Measurements from ENCODE around the gene NTM.

Gene NTM

DNA sequence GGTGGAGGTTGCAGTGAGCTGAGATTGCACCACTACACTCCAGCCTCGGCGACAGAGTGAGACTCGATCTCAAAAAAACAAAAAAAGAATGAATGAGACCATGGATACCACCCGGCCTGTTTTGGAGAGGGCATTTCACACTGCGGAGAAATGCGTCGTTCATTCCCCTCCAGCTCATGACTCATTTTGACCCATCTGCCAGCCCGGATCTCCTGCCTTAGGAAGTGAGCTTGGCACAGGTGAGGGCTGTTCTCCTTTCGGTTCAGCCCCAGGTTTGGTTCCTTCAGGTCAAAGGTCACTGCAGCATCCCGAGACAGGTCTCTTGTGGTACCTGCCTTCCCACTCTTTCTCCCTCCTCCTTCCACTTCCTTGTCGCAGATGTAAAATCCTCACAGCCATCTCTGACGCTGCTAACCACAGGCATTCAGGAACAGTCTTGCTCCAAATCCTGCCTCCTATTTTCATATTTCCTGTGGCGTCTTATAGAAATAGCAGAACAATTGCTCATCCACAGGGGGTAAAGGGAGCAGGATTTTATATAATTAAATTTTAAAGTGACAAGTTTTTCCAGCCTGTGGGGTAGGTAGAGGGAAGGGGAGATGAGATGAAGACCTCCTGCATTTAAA, 517.9 kb downstream of the NTM start (continued):
- TF ChIP-seq PRDM2 (tag by site-specific recombination; IDR thresholded peaks at IDR 0.05; ENCODE audit: borderline replicate concordance): no peak
- TF ChIP-seq, protein P1, sequence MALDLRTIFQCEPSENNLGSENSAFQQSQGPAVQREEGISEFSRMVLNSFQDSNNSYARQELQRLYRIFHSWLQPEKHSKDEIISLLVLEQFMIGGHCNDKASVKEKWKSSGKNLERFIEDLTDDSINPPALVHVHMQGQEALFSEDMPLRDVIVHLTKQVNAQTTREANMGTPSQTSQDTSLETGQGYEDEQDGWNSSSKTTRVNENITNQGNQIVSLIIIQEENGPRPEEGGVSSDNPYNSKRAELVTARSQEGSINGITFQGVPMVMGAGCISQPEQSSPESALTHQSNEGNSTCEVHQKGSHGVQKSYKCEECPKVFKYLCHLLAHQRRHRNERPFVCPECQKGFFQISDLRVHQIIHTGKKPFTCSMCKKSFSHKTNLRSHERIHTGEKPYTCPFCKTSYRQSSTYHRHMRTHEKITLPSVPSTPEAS (tag by site-specific recombination; IDR thresholded peaks at IDR 0.05): no peak
- TF ChIP-seq, protein P2, sequence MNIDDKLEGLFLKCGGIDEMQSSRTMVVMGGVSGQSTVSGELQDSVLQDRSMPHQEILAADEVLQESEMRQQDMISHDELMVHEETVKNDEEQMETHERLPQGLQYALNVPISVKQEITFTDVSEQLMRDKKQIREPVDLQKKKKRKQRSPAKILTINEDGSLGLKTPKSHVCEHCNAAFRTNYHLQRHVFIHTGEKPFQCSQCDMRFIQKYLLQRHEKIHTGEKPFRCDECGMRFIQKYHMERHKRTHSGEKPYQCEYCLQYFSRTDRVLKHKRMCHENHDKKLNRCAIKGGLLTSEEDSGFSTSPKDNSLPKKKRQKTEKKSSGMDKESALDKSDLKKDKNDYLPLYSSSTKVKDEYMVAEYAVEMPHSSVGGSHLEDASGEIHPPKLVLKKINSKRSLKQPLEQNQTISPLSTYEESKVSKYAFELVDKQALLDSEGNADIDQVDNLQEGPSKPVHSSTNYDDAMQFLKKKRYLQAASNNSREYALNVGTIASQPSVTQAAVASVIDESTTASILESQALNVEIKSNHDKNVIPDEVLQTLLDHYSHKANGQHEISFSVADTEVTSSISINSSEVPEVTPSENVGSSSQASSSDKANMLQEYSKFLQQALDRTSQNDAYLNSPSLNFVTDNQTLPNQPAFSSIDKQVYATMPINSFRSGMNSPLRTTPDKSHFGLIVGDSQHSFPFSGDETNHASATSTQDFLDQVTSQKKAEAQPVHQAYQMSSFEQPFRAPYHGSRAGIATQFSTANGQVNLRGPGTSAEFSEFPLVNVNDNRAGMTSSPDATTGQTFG (tag by site-specific recombination; IDR thresholded peaks at IDR 0.05; ENCODE audit: borderline replicate concordance): no peak

DNA sequence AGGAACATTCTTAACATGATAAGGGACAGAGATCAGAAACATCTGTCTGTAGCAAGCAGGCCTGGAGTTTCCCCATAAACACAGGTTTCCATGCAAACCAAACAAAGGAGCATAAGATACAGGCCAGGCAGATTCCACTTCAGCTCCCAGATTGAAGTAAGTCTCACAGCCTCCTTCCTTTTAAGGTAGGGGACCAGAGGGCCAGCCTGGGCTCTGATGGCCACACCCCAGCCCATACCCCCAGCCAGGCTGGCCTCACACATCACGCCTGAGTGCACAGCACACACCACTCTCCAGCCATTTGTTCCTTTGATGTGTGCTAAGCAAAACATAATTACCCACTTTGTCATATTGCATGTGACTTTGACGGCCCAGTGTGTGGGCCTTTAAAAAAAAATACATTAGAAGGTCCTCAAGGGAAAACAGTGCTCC, 518.7 kb downstream of the NTM start:
- no peak overlapping the region; the same call in 1 of the 2 replicates for H3K27ac ChIP-seq (ENCODE audit: extremely low read depth, low read depth, low read length)
- ChIA-PET POLR2A (no interaction called here), CTCF (no interaction called here)
- no peaks in the 10 kb centered on the region for H3K36me3 ChIP-seq (ENCODE audit: control insufficient read depth in 2 of 2, insufficient read depth in 1 of 2, low read length in 2 of 2)
- H3K4me3 ChIP-seq (ENCODE audit: low read depth, low read length): no peak overlapping the region
- no peaks in the 10 kb centered on the region for H3K9me3 ChIP-seq (ENCODE audit: control insufficient read depth, insufficient read depth, low read depth, low read length)
- peaks cover 4% of the 10 kb centered on the region; the same call in 1 of the 2 replicates for H3K4me1 ChIP-seq (ENCODE audit: control insufficient read depth, insufficient read depth, low read length)
- TF ChIP-seq ZNF24 (tag by site-specific recombination; IDR thresholded peaks at IDR 0.05) (peak; percentile 61; the same call in 1 of the 2 replicates), ZNF239 (tag by site-specific recombination; IDR thresholded peaks at IDR 0.05) (no peak), EGR2 (tag by site-specific recombination; IDR thresholded peaks at IDR 0.05; ENCODE audit: low read depth) (no peak), KLF10 (tag by site-specific recombination; IDR thresholded peaks at IDR 0.05) (peak; percentile 72), ZNF138 (tag by site-specific recombination; IDR thresholded peaks at IDR 0.05; ENCODE audit: borderline replicate concordance) (no peak), FEZF1 (tag by site-specific recombination; IDR thresholded peaks at IDR 0.05) (peak; percentile 85), TRIM28 (IDR thresholded peaks at IDR 0.05; ENCODE audit: borderline replicate concordance, low read length) (peak; percentile 81; the same call in 1 of the 2 replicates), ZIC2 (tag by site-specific recombination; IDR thresholded peaks at IDR 0.05) (peak; percentile 83), SCRT2 (tag by site-specific recombination; IDR thresholded peaks at IDR 0.05) (no peak), ZNF157 (tag by site-specific recombination; IDR thresholded peaks at IDR 0.05) (no peak), ZNF561 (tag by site-specific recombination; IDR thresholded peaks at IDR 0.05; ENCODE audit: borderline replicate concordance) (0 out of 2 replicates have a peak, but pooled peaks have one; percentile 37), ZNF792 (tag by site-specific recombination; IDR thresholded peaks at IDR 0.05) (no peak), ZNF518A (tag by site-specific recombination; conservative IDR thresholded peaks at IDR 0.05; ENCODE audit: low read depth) (no peak), TCF7L2 (IDR thresholded peaks at IDR 0.05; ENCODE audit: borderline replicate concordance, low read depth, low read length) (peak; percentile 100), ZNF629 (tag by site-specific recombination; IDR thresholded peaks at IDR 0.05) (peak; percentile 44; the same call in 1 of the 2 replicates)
- TF ChIP-seq, protein P3, sequence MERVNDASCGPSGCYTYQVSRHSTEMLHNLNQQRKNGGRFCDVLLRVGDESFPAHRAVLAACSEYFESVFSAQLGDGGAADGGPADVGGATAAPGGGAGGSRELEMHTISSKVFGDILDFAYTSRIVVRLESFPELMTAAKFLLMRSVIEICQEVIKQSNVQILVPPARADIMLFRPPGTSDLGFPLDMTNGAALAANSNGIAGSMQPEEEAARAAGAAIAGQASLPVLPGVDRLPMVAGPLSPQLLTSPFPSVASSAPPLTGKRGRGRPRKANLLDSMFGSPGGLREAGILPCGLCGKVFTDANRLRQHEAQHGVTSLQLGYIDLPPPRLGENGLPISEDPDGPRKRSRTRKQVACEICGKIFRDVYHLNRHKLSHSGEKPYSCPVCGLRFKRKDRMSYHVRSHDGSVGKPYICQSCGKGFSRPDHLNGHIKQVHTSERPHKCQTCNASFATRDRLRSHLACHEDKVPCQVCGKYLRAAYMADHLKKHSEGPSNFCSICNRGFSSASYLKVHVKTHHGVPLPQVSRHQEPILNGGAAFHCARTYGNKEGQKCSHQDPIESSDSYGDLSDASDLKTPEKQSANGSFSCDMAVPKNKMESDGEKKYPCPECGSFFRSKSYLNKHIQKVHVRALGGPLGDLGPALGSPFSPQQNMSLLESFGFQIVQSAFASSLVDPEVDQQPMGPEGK (tag by site-specific recombination; IDR thresholded peaks at IDR 0.05): peak; percentile 72

All from HEK293 (cell line).